Smooth muscle cell (in vitro differentiated cells): ENCODE measurements around the gene DDX24. TPM values are rescaled to one million over a fixed set of nuclear protein-coding genes. Genes with fewer than 3 reads are reported as not detected.

Experiments used
- DNase-seq: peaks from one replicate; lab custom pipeline; 2025; ENCODE audit not compliant: unreplicated experiment; lab: John Stamatoyannopoulos, UW
- H2AFZ ChIP-seq: fragments of 200-600 bp; sonication (generic); 2 replicates; pipeline ENCODE4 v1.6.0; 2016; ENCODE audit warnings: antibody characterized with exemption, low read depth, mild to moderate bottlenecking
- H3F3A ChIP-seq: fragments of 200-600 bp; sonication (generic); 2 replicates; pipeline ENCODE4 v1.6.0; 2017; ENCODE audit warnings: antibody characterized with exemption, low read depth
- H3K27ac ChIP-seq: fragments of 200-600 bp; sonication (generic); 2 replicates; pipeline ENCODE4 v1.5.1; 2016; ENCODE audit warnings: low read depth, mild to moderate bottlenecking
- H3K27me3 ChIP-seq: fragments of 200-600 bp; sonication (generic); 2 replicates; pipeline ENCODE4 v1.6.1; 2016; ENCODE audit warnings: low read depth, mild to moderate bottlenecking
- H3K36me3 ChIP-seq: fragments of 200-600 bp; sonication (generic); 2 replicates; pipeline ENCODE4 v1.5.1; 2016; ENCODE audit warnings: low read depth
- H3K4me1 ChIP-seq: fragments of 200-600 bp; sonication (generic); 2 replicates; pipeline ENCODE4 v1.5.1; 2016; ENCODE audit warnings: low read depth
- H3K4me2 ChIP-seq: fragments of 200-600 bp; sonication (generic); 2 replicates; pipeline ENCODE4 v1.6.0; 2016; ENCODE audit warnings: mild to moderate bottlenecking
- H3K4me3 ChIP-seq: fragments of 200-600 bp; sonication (generic); 2 replicates; pipeline ENCODE4 v1.5.1; 2016; ENCODE audit warnings: mild to moderate bottlenecking
- H3K79me2 ChIP-seq: fragments of 200-600 bp; sonication (generic); 2 replicates; pipeline ENCODE4 v1.6.0; 2016; ENCODE audit warnings: low read depth, mild to moderate bottlenecking
- H3K9ac ChIP-seq: fragments of 200-600 bp; sonication (generic); 2 replicates; pipeline ENCODE4 v1.6.0; 2016; ENCODE audit warnings: low read depth
- H3K9me3 ChIP-seq: fragments of 200-600 bp; sonication (generic); replicated peaks from 2 replicates; pipeline ENCODE4 v1.5.1; 2016; ENCODE audit warnings: low read depth
- H4K20me1 ChIP-seq: fragments of 200-600 bp; sonication (generic); 2 replicates; pipeline ENCODE4 v1.6.0; 2016; ENCODE audit warnings: low read depth
- CTCF ChIP-seq: fragments of 200-600 bp; sonication (generic); IDR thresholded peaks from 2 replicates; pipeline ENCODE4 v1.5.1; 2017; ENCODE audit warnings: borderline replicate concordance, mild to moderate bottlenecking, antibody characterized with exemption; ENCODE audit not compliant: insufficient read depth, poor library complexity, severe bottlenecking
- WGBS: methylation state at CpG from one replicate; pipeline ENCODE4 v1.1.7; 2016; ENCODE audit warnings: low lambda C conversion rate; 5-methylcytosine and 5-hydroxymethylcytosine counted together
- polyA plus RNA-seq: library from polyadenylated mRNA; unstranded; fragments of >200 nt; fragmentation: Nextera tagmentation; extraction: Ambion mirVana; gene quantifications from 2 replicates; pipeline ENCODE4 v1.2.1, GENCODE V29; 2016
- total RNA-seq: library from RNA; depleted of rRNA; stranded (reverse); fragments of >200 nt; gene quantifications from 2 replicates; pipeline ENCODE4 v1.2.3, GENCODE V29; 2014

The DDX24 gene
- total and polyA plus RNA-seq, 2 experiments from 2014 or later, result 117 to 118 TPM

GRCh38 chr14:94038921-94039629 lies 41.9 kb downstream of the DDX24 start:
- H3K36me3 ChIP-seq, result no peaks in the 10 kb centered on the region
- H3K4me3 ChIP-seq, result no peak overlapping the region
- no peaks in the 10 kb centered on the region for H3K9me3 ChIP-seq
- no peak overlapping the region for H3K27ac ChIP-seq
- H3K4me1 ChIP-seq, result no peaks in the 10 kb centered on the region
- no peak overlapping the region for H2AFZ ChIP-seq
- no peak for DNase-seq
- H3F3A ChIP-seq, result no peaks in the 10 kb centered on the region
- no peaks in the 10 kb centered on the region for H3K79me2 ChIP-seq
- no peaks in the 10 kb centered on the region for H3K27me3 ChIP-seq
- WGBS, result 93% methylated on average over 11 of the region's 11 CpGs
- TF ChIP-seq CTCF, result no peak
- H3K4me2 ChIP-seq, result no peak overlapping the region
- H4K20me1 ChIP-seq, result peaks cover 5% of the 10 kb centered on the region
- no peak overlapping the region for H3K9ac ChIP-seq

- H3K4me1 ChIP-seq, result no peaks in the 10 kb centered on the region
- TF ChIP-seq CTCF, result no peak
- 93% methylated on average over 6 of the region's 7 CpGs for WGBS
These were observed 42.5 kb downstream of the DDX24 start for GRCh38 chr14:94038510-94038909.

GRCh38 chr14:94037954-94038353 lies 43.0 kb downstream of the DDX24 start:
- Histone ChIP-seq H3K27me3 (no peaks in the 10 kb centered on the region), H3K27ac (no peak overlapping the region), H3K36me3 (no peaks in the 10 kb centered on the region), H3K79me2 (no peaks in the 10 kb centered on the region), H3K9ac (no peak overlapping the region), H3F3A (no peaks in the 10 kb centered on the region), H3K4me2 (no peak overlapping the region), H3K9me3 (no peaks in the 10 kb centered on the region), H4K20me1 (peaks cover 5% of the 10 kb centered on the region), H3K4me1 (no peaks in the 10 kb centered on the region), H3K4me3 (no peak overlapping the region), H2AFZ (no peak overlapping the region)
- no peak for TF ChIP-seq CTCF
- no peak for DNase-seq
- WGBS, result 89% methylated on average over 9 of the region's 9 CpGs

More at GRCh38 chr14:94038510-94038909, 42.5 kb downstream of the DDX24 start:
- Histone ChIP-seq H3K79me2 (no peaks in the 10 kb centered on the region), H3K4me2 (no peak overlapping the region), H3K36me3 (no peaks in the 10 kb centered on the region), H3K4me3 (no peak overlapping the region), H4K20me1 (peaks cover 5% of the 10 kb centered on the region), H2AFZ (no peak overlapping the region), H3F3A (no peaks in the 10 kb centered on the region), H3K27ac (no peak overlapping the region), H3K9me3 (no peaks in the 10 kb centered on the region), H3K9ac (no peak overlapping the region), H3K27me3 (no peaks in the 10 kb centered on the region)
- DNase-seq, result no peak
